TTC549 (cell line): ENCODE data around the gene ITIH2.

Source experiments
- FAIRE-seq: peaks from 2 replicates; lab custom pipeline; 2012; peaks lifted over from hg19 to GRCh38; lab: Jason Lieb, UNC

Gene ITIH2

DNA sequence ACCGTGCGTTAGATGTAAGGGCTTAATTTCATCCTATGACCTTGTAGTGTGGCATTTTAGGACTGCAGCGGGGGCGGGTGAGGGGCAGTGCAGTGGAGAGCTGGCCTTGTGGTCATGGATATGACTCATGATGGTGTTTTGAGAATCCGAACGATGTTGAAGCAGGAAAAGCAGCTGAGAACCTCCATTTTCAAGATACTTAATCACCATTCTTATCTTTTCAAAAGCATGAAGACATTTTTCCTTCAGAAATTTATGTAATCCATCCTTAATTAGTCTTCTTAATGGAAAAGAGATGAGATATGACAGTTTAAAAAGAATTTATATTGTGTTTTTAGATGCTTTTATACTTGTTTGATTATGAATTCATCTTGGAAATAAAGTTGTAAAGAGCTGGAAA, 94.5 kb downstream of the ITIH2 start:
- FAIRE-seq: no peak
